Measurements from ENCODE around the gene THOC6.
"Not testable (repeated sequence)": the region's sequence is repeated elsewhere in the genome, so short reads cannot be mapped to it uniquely, and the experiment has no call there.

THOC6 gene

DNA sequence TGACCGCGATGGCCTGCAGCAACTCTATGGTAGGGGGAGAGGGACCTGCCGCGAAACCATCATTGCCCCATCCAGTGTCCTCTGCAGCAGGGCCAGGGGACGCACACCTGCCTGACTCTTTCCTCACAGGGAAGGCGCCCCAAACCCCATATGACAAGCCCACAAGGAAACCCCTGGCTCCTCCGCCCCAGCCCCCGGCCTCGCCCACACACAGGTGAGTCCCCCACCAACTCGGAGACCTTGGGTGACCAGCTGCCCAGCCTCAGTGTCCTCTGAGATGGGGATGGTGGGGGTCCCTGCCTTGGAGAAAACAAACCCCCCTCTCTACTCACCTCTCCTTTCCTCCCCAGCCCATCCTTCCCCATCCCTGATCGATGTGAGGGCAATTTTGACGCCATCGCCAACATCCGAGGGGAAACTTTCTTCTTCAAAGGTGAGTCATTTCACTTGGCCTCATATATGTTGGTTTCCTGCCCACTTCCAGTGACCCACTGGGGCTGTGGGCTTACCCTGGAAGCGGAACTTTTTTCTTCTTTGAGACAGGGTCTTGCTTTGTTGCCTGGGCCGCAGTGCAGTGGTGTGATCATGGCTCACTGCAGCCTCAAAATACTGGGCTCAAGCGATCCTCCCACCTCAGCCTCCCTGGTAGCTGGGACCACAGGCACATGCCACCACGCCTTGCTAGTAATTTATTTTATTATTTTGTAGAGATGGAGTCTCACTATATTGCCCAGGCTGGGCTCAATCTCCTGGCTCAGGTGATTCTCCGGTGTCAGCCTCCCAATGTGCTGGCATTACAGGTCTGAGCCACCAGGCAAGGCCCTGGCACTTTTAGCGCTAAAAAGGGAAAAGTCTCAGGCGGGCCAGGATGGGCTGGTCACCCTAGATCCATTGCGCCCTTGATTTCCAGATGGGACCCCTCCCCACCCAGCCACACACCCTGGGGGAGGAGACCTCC lies 33.6 kb downstream of the THOC6 start:
- no peak for DNase-seq

GRCh38 chr16:3058139-3059030 lies 34.5 kb downstream of the THOC6 start:
- DNase-seq: no peak

DNA sequence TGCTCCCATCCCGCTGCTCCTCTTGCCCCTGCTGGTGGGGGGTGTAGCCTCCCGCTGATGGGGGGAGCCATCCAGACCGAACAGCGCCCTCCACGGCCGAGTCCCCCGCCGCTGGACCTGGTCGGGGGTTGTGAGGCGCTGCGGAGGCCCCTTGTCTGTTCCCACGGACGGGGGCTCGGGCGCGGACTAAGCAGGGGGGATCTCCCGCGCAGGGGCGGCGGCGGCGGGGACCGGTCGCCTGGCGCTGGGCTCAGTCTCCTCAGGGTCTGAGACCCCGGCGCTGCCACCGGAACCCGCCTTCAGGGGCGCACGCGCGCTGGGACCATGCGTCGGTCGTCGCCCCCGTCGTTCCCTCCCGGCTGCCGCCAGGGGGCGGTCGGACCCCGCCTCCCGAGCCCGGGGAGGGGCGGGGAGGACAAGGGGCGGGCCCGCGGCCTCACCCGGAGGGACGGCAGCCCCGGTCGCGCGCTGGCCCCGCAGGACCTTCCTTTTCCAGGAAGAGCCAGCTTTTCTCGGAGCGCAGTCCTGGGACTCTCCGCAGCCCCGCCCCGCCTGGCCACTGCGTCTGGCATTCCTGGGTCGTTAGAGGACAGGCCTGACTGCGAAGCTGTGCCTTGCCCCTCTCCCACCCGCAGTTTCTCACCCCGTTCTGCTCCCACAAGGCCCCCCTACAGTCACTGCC lies 35.3 kb downstream of the THOC6 start:
- peak; percentile 4 for DNase-seq

DNA sequence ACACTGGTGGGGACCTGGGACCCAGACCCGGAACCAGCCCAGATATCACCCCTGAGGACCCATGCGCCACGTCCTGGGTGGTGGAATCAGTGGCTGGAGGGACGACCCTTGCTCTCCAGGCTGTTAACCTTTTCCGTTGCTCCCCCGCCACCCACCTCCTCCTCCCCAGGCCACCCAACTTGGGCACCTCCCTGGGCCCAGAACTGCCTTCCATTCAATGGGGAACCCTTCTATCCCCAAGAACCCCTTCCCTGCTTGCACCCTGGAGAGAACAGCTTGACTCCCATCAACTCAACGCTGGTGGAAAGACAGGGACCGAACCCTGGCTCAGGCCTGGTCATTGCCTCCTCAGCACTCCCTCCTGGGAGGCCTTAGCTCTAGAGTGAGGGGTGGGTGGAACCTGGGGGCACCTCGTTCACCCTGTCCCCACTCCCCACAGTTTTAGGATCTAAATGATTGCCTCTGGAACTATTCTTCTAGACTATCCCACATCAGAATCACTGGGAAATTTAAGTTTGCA lies 35.9 kb downstream of the THOC6 start:
- DNase-seq: no peak

GRCh38 chr16:3060339-3061127 lies 36.7 kb downstream of the THOC6 start:
- no peak for DNase-seq

GRCh38 chr16:3062553-3062952 lies 38.7 kb downstream of the THOC6 start:
- no peak for DNase-seq

- DNase-seq: no peak
These were observed 40.0 kb downstream of the THOC6 start for GRCh38 chr16:3063625-3064386.

DNA sequence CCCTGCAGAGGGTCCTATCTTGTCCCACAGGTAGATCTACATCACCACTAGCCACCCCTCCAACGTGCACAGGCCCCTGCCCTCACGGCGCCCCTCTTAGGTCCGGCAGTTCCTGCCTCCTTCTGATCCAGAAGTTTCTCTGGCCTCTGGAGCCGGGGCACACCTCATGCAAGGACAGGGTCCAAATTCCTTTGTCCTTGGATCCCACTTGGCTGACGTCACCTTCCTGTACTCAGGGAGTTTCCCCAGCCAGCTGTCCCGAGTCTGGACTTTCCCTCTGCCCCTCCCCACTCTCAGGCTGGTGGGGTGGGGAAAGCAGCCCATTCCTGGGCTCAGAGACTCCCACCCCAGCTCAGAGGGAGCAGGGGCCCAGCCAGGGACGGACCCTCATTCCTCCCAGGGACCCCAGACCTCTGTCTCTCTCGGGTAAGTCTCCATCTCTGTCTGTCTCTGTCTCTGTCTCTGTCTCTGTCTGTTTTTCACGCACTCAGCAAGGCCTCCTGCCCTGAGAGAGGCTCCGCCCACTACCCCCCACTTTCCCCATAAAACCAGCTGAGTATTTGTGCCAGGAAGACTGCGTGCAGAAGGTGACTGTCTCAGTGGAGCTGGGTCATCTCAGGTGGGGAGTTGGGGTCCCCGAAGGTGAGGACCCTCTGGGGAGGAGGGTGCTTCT lies 41.4 kb downstream of the THOC6 start, which contains the start of gene IL32:
TSS of gene IL32 (plus strand) at position 572 of the 673 bp plus-strand sequence. CDS start 172 bp downstream, outside the sequence.
- DNase-seq: no peak

- DNase-seq: no peak
These were observed 42.1 kb downstream of the THOC6 start for GRCh38 chr16:3065742-3066439.

- no peak for DNase-seq
These were observed 42.6 kb downstream of the THOC6 start for GRCh38 chr16:3066440-3066748.

DNA sequence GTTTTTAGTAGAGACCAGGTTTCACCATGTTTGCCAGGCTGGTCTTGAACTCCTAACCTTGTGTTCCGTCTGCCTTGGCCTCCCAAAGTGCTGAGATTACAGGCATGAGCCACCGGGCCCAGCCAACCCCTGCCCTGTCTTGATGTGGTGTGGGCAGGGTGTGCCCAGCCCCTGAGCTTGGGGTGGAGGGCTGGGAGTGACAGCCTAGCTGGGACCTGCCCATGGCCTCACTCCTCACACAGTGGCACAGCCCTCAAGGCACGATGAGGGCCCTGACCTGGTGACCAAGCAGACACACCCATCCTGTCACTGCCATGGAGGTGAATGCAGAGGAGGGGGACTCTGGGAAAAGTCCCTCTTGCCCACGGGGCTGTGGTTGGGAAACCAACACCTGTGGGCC lies 44.7 kb downstream of the THOC6 start:
- DNase-seq: no peak

GRCh38 chr16:3069146-3069545 lies 45.3 kb downstream of the THOC6 start:
- DNase-seq: not testable (repeated sequence)

- DNase-seq: no peak
These were observed 46.8 kb downstream of the THOC6 start for GRCh38 chr16:3070608-3071111.

- DNase-seq: no peak
These were observed 47.8 kb downstream of the THOC6 start for GRCh38 chr16:3071655-3072054.

DNA sequence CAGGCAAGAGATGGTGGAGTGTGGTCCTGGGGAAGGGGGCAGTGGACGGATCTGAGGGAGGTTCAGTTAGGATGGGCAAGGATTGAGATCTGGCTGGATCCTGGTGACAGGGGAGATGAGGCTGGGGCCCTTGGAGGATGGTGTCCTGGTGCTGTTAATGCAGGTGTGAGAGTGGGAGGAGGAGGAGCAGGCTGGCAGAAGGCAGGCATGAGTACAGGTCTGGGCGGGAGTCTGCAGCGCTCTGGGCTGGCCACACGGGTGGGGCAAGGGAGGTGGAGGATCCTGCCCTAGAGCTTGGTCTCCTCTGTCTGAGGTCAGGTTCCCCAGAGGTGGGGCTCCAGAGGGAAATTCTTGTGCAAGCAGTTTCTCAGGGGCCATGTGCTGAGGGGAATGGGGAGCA lies 48.3 kb downstream of the THOC6 start:
- not testable (repeated sequence) for DNase-seq

DNA sequence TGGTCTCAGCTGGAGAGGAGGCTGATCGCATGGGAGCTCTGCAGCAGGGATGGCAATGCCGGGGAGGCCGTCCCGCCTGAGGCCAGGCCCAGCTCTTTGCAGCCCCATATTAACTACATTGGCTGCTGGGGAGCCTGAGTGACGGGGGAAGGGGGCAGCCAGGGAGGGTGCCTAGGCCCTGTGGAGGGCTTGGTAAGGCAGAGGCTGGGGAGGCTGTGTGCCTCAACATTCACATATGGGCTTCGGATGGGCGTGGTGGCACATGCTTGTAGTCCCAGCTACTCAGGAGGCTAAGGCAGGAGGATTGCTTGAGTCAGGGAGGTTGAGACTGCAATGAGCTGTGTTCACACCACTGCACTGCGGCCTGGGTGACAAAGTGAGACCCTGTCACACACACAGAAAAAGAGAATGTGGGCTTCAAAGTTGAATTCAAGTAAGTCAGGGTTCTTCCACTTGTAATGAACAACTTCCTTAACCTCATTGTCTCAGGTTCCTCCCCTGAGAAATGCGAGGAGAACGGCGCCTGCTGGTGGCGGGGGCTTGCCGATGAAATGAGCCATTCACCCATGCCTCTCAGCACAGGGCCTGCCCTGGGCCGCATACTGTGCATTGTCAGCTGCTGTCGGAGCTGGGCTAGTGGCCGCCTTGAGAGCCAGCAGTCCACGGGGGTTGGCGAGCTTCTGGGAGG lies 48.9 kb downstream of the THOC6 start:
- not testable (repeated sequence) for DNase-seq

- DNase-seq: no peak
These were observed 49.6 kb downstream of the THOC6 start for GRCh38 chr16:3073448-3073847.

DNA sequence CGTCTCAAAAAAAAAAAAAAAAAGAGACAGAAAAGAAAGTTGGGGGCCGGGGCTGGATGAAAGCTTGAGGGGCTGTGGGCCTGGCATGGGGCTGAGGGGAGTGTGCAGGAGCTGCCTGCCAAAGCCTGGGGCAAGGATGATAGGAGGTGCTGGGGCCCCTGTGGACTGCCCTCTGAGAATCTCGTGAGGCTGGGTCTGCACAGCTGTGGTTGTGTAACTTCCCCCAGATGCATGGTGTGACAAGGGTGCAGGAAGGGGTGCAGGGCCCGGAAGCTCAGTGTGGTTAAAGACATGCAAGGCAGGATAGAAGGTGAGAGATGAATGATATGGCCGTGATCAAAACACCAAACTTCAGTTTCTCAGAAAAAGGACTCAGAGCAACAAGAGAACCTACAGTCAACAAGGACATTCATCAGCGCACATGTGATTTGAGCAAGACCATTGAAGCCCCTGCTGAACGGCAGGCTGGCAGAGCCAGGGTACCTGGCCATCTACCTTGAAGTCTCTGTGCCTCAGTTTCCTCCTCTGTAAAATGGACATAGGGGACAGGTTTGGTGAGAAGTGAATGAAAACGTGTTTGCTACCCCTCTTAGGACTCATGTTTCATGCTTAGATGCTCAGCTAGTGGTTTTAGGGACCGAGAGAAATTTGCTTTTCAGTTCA lies 51.2 kb downstream of the THOC6 start:
- DNase-seq: no peak

DNA sequence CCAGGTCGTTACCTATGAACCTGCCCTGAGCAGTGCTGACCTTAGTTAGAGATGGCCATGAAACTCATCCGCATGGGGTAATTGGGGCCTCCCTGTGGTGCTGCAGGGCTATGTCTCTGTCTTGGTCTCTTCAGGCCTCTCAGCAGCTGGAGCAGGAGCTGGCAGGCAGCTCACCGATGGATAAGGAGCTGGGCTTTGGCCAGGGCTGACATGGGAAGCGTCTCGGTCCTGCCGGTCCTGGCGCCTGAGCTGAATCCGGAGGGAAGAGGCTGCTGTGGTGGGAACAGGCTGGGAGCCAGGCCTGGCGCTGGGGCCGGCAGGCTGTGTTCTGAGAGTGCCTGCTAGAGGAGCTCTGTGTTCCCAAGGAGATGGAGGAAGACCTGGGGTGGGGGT lies 51.7 kb downstream of the THOC6 start:
- DNase-seq: no peak
